HG02981 (cell line): Measurements from ENCODE around the gene SLC26A4.
"Not testable (repeated sequence)": the region's sequence is repeated elsewhere in the genome, so short reads cannot be mapped to it uniquely, and the experiment has no call there.

Source experiments
- ATAC-seq: cut with Tn5 transposase; IDR thresholded peaks from one replicate; pipeline ENCODE4 v1.9.1; 2021; ENCODE audit warnings: mild to moderate bottlenecking, moderate library complexity; ENCODE audit not compliant: unreplicated experiment

The SLC26A4 gene

GRCh38 chr7:107660381-107661080 is at the start of gene SLC26A4:
Gene SLC26A4 (plus strand): TSS chr7:107660828. CDS start chr7:107661642, 814 bp downstream.
- peak; percentile 9 for ATAC-seq

DNA sequence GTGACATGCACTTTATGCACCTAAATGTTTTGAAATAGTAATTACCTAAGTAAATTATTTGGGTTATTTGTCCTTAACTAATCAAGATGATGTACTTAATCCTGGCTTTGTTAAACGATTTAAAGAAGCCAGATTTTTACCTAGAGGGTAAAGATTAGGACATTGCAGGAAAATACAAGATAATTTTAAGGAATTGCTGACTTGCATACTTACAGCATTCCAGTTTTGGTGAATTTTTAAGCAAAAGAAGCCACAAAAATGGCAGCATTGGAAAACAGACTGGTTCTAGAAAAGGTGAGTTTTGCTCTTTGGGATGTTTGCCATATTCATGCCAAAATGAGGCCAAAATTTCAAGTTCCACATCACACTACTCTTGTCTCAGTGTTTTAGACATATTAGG is 47.2 kb upstream of the SLC26A4 start:
- ATAC-seq, result no peak

GRCh38 chr7:107613948-107614347 is 46.7 kb upstream of the SLC26A4 start:
- ATAC-seq, result no peak

GRCh38 chr7:107614425-107614824 is 46.2 kb upstream of the SLC26A4 start:
- no peak for ATAC-seq

DNA sequence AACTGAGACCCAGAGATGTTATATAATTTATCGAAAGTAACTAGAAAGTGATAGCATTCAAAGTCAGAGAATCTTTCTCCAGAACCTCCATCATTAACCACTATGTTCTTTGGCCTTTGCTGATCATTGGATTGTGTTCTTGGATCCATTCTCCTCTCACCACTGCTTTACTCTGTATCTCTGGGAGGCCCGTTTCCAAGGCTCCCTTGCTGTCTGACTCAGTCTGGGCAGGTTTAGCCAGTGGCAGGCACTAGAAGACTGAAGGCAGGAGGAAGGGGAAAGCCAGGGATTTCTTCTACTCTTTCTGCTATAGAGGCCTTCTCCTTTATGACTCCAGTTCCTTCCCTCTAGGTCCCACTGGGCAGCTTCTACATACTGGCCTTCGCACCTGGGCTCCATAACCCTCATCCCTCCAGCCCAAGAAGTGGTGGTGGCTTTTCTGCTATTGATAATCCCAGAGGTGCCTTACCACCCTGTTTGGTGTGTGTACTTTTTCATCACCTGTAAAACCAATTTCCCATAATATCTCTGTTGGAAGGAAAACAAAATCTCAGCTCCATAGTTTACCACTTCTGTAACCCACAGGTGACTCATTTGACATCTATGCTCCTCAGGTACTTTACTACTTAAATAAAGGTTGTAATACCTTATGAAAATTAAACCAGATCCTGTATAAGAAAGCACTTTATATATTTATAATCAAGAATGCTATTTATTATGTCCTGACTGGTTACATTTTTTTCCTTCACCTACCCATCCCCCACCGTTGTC is 44.5 kb upstream of the SLC26A4 start:
- ATAC-seq, result no peak

- no peak for ATAC-seq
These were observed 38.2 kb upstream of the SLC26A4 start for GRCh38 chr7:107622429-107622828.

DNA sequence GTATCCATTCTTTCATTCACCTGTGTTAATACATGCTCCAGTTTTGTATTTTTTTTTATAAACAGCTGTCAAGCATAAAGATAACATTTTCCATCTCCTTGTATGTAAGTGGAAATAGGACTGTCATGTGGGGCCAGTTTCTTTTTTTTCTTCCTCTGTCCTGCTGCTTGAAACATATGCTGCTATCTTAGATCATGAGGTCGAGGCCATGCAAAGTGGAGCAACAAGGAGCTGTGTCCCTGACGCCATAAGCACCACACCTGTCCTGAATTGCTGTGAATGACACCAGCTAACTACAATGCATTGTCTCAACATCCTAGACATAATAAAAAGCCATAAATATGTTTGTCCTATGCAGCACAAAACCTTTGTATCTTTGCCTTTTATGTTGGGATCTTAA is 37.7 kb upstream of the SLC26A4 start:
- no peak for ATAC-seq

GRCh38 chr7:107627002-107627401 is 33.6 kb upstream of the SLC26A4 start:
- no peak for ATAC-seq

- no peak for ATAC-seq
These were observed 32.1 kb upstream of the SLC26A4 start for GRCh38 chr7:107628461-107629064.

DNA sequence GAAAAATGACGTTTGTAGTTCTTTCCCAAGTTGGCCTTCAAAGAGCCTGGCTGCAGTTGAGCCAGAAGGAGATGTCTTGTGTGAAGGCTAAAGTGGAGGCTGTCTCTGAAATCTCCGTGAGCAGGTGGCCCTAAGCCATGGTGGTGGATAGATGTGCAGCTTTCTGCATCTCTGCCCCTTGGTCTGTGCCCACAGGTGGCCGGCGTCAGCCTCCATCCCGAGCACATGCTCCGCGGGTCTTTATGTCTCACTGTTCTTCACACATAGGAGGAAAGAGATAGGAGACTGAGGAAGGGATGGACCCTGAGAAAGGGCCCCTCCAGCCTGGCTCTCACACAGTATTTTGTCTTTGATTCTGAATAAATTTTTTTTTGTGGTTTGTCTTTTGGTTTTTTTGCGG is 30.3 kb upstream of the SLC26A4 start:
- ATAC-seq, result no peak

DNA sequence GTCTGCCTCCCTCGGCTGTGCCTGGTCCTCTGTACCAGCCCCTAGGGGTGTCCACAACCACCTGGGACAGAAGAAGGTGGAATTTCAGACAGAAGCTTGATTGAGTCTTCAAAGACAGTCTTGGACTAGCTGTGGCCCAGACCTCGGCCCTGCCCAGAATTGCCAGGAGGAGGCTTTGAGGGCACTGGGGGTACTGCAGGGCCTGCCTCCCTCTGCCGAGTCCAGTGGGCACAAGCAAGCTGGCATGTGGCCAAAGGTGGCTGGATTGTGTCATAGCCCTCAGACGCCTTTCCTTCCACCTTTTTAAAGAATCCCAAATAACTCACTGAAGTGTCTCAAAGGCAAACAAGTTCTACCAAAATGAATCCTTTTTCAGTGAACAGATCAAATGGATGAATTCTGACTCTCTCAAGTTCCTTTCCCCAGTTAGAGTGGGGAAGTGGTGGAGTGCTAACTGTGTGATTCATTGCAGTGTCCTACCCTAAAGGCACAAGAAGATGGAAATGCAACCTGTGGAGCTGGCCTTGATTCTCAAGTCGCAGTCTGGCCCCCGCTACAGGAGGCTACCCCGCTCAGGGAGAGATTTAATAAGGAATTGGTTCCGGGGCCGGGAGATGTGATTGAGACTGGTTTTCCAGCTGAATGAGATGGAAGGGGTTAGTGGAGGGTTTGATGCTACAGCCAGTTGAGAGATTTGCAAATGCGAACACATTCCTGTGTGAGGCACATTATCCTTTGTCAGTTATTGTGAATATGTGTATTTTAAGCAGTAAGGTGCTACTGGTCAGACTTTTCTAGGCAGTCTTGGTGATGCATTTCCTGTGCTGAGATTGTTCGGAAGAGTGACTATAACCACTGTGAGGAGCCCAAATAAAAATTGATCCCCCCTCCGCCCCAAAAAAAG is 28.8 kb upstream of the SLC26A4 start:
- ATAC-seq, result no peak

- ATAC-seq, result no peak
These were observed 28.1 kb upstream of the SLC26A4 start for GRCh38 chr7:107632492-107632865.

GRCh38 chr7:107638594-107638993 is 22.0 kb upstream of the SLC26A4 start:
- peak; percentile 92 for ATAC-seq

DNA sequence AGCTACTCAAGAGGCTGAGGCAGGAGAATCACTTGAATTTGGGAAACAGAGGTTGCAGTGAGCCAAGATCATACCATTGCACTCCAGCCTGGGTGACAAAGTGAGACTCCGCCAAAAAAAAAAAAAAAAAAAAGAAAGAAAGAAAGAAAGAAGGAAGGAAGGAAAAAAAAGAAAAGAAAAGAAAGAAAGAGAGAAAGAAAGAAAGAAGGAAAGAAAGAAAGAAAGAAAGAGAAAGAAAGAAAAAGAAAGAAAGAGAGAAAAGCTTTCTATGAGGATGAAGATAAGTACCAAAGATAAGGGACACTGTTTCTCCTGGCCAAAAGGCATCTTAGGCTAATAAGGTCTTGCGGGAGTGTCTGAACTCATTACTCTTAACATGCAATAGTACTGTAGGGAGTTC is 21.6 kb upstream of the SLC26A4 start:
- not testable (repeated sequence) for ATAC-seq

DNA sequence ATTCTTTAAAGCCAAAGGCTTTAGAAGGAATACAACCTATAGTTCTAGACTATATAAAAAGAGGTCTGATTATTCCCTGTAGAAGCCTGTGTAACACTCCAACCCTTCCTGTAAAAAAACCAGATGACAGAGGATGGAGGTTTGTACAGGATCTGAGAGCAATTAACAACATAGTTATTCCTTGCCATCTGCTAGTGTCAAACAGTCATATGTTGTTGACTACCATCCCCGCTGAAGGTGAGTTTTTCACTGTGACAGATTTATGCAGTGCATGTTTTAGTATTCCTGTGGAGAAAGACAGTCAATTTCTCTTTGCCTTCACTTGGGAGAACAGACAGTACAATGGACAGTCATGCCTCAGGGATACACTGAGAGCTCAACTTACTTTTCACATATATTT is 19.0 kb upstream of the SLC26A4 start:
- no peak for ATAC-seq

DNA sequence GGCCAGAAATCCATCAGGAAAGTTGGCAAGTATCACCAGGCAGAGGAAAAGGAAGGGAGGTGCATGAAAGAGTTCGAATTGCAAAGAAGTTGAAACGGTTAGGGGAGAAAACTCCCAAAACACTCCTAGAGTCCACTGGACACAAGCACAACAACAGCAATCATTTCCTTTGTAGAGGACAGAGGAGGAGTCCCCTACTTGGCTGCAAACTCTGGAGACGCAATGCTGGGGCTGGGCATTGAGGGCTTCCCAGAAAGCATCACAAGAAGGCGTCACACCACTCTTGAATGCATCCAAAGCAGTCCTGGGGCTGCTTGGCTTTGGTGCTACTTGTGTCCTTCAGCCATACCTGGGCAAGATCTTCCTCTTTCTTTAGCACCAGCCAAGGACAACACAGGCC is 18.1 kb upstream of the SLC26A4 start:
- no peak for ATAC-seq

- ATAC-seq, result no peak
These were observed 17.2 kb upstream of the SLC26A4 start for GRCh38 chr7:107643407-107643806.

GRCh38 chr7:107643938-107644308 is 16.7 kb upstream of the SLC26A4 start:
- no peak for ATAC-seq

- no peak for ATAC-seq
These were observed 16.2 kb upstream of the SLC26A4 start for GRCh38 chr7:107644309-107644974.

DNA sequence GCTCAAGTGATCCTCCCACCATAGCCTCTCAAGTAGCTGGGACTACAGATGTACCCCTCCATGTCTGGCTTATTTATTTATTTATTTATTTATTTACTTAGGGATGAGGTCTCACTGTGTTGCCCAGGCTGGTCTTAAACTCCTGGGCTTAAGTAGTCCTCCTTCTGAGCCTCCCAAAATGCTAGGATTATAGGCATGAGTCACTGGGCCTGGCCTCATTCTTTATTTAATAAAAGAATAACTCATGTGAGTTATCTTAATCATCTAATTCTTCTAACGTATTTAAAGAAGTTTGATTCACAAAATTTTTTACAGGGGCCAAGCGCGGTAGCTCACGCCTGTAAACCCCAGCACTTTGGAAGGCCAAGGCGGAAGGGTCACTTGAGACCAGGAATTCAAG is 8.0 kb upstream of the SLC26A4 start:
- ATAC-seq, result no peak

- ATAC-seq, result no peak
These were observed 2.2 kb upstream of the SLC26A4 start for GRCh38 chr7:107658467-107658866.
